SK-N-SH (cell line): ENCODE measurements around the gene PEPD. TPM values are rescaled to one million over a fixed set of nuclear protein-coding genes. Genes with fewer than 3 reads are reported as not detected.

Experiments
- CTCF ChIA-PET: fragments of 300-600, 350-600 bp; formaldehyde crosslinking; extraction: SDS; loops from one replicate; lab custom pipeline; 2021; lab: Yijun Ruan, JAX
- POLR2A ChIA-PET: fragments of 350-600 bp; sonication (Branson Sonifier 250); formaldehyde crosslinking; extraction: SDS; loops from one replicate; lab custom pipeline; 2020; ENCODE audit warnings: antibody characterized with exemption, inconsistent platforms; lab: Yijun Ruan, JAX
- DNase-seq: peaks from one replicate; pipeline ENCODE4 v3.0.0; 2012
- H2AFZ ChIP-seq: fragments of 200-600 bp; sonication (generic); 2 replicates; pipeline ENCODE4 v1.8.1; 2016; ENCODE audit warnings: antibody characterized with exemption, mild to moderate bottlenecking, low read depth
- H3F3A ChIP-seq: fragments of 200-600 bp; sonication (generic); replicated peaks from 2 replicates; pipeline ENCODE3; 2016; ENCODE audit warnings: antibody characterized with exemption, mild to moderate bottlenecking; ENCODE audit not compliant: insufficient read depth
- H3K27ac ChIP-seq, 2 experiments: fragments of 200-500 bp in 1 of 2; fragments of 200-600 bp in 1 of 2; sonication (Bioruptor generic) in 1 of 2; sonication (generic), shearing (Covaris generic) in 1 of 2; 2 replicates each; pipeline versions ENCODE4 v1.5.1 to v1.6.1; 2014 to 2016; ENCODE audit warnings: low read depth in 2 of 2, inconsistent platforms in 1 of 2, low read length in 1 of 2, mild to moderate bottlenecking in 1 of 2, mixed read lengths in 1 of 2
- H3K27me3 ChIP-seq: fragments of 200-600 bp; sonication (generic), shearing (Covaris generic); 2 replicates; pipeline ENCODE4 v1.6.1; 2016; ENCODE audit warnings: mixed run types; ENCODE audit not compliant: insufficient read depth
- H3K36me3 ChIP-seq, 2 experiments: fragments of 200-500 bp in 1 of 2; fragments of 200-600 bp in 1 of 2; sonication (Bioruptor generic) in 1 of 2; sonication (generic) in 1 of 2; replicated peaks in 1 of 2; 2 replicates each; pipeline versions ENCODE3 to v1.5.1; 2014 to 2016; ENCODE audit warnings: low read length in 1 of 2, mild to moderate bottlenecking in 1 of 2; ENCODE audit not compliant: insufficient read depth in 2 of 2, control insufficient read depth in 1 of 2
- H3K4me1 ChIP-seq, 2 experiments: fragments of 200-500 bp in 1 of 2; fragments of 200-600 bp in 1 of 2; sonication (Bioruptor generic) in 1 of 2; sonication (generic), shearing (Covaris generic) in 1 of 2; 2 replicates each; pipeline versions ENCODE4 v1.5.1 to v1.6.1; 2014 to 2016; ENCODE audit warnings: low read depth in 1 of 2, low read length in 1 of 2, mixed run types in 1 of 2; ENCODE audit not compliant: insufficient read depth in 2 of 2, control insufficient read depth in 1 of 2
- H3K4me2 ChIP-seq: fragments of 200-600 bp; sonication (generic), shearing (Covaris generic); 2 replicates; pipeline ENCODE4 v1.6.1; 2017; ENCODE audit warnings: mixed run types
- H3K4me3 ChIP-seq, 2 experiments: fragments of 200-500 bp in 1 of 2; fragments of 200-600 bp in 1 of 2; sonication (Bioruptor generic) in 1 of 2; sonication (generic), shearing (Covaris generic) in 1 of 2; 2 replicates each; pipeline versions ENCODE4 v1.5.1 to v1.8.1; 2014 to 2016; ENCODE audit warnings: low read depth in 2 of 2, inconsistent platforms in 1 of 2, low read length in 1 of 2, mild to moderate bottlenecking in 1 of 2, mixed read lengths in 1 of 2, moderate library complexity in 1 of 2
- H3K79me2 ChIP-seq: fragments of 200-600 bp; sonication (generic); 2 replicates; pipeline ENCODE4 v1.8.1; 2017; ENCODE audit warnings: mild to moderate bottlenecking; ENCODE audit not compliant: insufficient read depth
- H3K9ac ChIP-seq: fragments of 200-600 bp; sonication (generic); 2 replicates; pipeline ENCODE4 v1.6.1; 2017; ENCODE audit warnings: mixed run types
- H3K9me2 ChIP-seq: fragments of 200-600 bp; sonication (generic); 2 replicates; pipeline ENCODE4 v1.6.1; 2017; ENCODE audit warnings: mixed run types
- H3K9me3 ChIP-seq: fragments of 200-600 bp; sonication (generic); 2 replicates; pipeline ENCODE4 v1.6.1; 2017; ENCODE audit warnings: mixed run types, mild to moderate bottlenecking, moderate library complexity
- H4K20me1 ChIP-seq: fragments of 200-600 bp; sonication (generic); 2 replicates; pipeline ENCODE4 v1.6.1; 2017; ENCODE audit warnings: mild to moderate bottlenecking, mixed run types; ENCODE audit not compliant: insufficient read depth
- CTCF ChIP-seq: fragments of 200-600 bp; sonication (generic); IDR thresholded peaks from 2 replicates; pipeline ENCODE4 v1.6.1; 2017; ENCODE audit warnings: antibody characterized with exemption, mild to moderate bottlenecking, moderate library complexity
- ELF1 ChIP-seq: IDR thresholded peaks from 2 replicates; pipeline ENCODE4 v1.4.0; 2012
- FOXJ3 ChIP-seq: sonication (generic); formaldehyde crosslinking; IDR thresholded peaks from 2 replicates; pipeline ENCODE4 v1.5.1; 2020; ENCODE audit warnings: mild to moderate bottlenecking, missing genetic modification reagents
- IRF3 ChIP-seq: fragments of 150-350 bp; IDR thresholded peaks from 2 replicates; pipeline ENCODE4 v1.6.1; 2016; ENCODE audit warnings: mild to moderate bottlenecking, low read depth, low read length
- MEF2A ChIP-seq: IDR thresholded peaks from 2 replicates; pipeline ENCODE4 v1.4.0; 2012; ENCODE audit warnings: low read depth, borderline replicate concordance
- NRF1 ChIP-seq: IDR thresholded peaks from 2 replicates; pipeline ENCODE4 v1.6.1; 2012; ENCODE audit warnings: low read depth, mild to moderate bottlenecking, low read length
- RCOR1 ChIP-seq: fragments of 150-350 bp; IDR thresholded peaks from 2 replicates; pipeline ENCODE4 v1.6.1; 2017; ENCODE audit warnings: antibody characterized with exemption, low read length
- REST ChIP-seq: IDR thresholded peaks from 2 replicates; pipeline ENCODE4 v1.6.1; 2012; ENCODE audit warnings: mild to moderate bottlenecking, low read depth, low read length, moderate library complexity
- RFX5 ChIP-seq: IDR thresholded peaks from 2 replicates; pipeline ENCODE4 v1.6.1; 2012; ENCODE audit warnings: mild to moderate bottlenecking, improper control_type of control experiment, low read length
- TEAD4 ChIP-seq: IDR thresholded peaks from 2 replicates; pipeline ENCODE4 v1.4.0; 2012; ENCODE audit warnings: mild to moderate bottlenecking, borderline replicate concordance; ENCODE audit not compliant: insufficient read depth
- USF1 ChIP-seq: IDR thresholded peaks from 2 replicates; pipeline ENCODE4 v1.4.0; 2012; ENCODE audit warnings: low read depth, borderline replicate concordance
- USF2 ChIP-seq: fragments of 150-350 bp; IDR thresholded peaks from 2 replicates; pipeline ENCODE4 v1.6.1; 2017; ENCODE audit warnings: antibody characterized with exemption, low read length, low read depth, borderline replicate concordance
- WGBS: methylation state at CpG from one replicate; pipeline ENCODE4 v1.1.6; 2017; ENCODE audit warnings: low lambda C conversion rate; 5-methylcytosine and 5-hydroxymethylcytosine counted together
- polyA plus RNA-seq, 3 experiments: library from polyadenylated mRNA; depleted of rRNA; stranded (reverse); fragments of >200 nt; gene quantifications; 2 replicates each; pipeline ENCODE4 v1.2.3, GENCODE V29; 2012

Gene PEPD
- polyA plus RNA-seq, 1 of the 3 experiments (the other 2 are of a cell fraction): 88.9 TPM

- peaks cover 0 to 20% of the 10 kb centered on the region in 2 experiments; a peak in 2 of 4 replicates for H3K4me1 ChIP-seq
- no peaks in the 10 kb centered on the region for H3K27me3 ChIP-seq
- no peaks in the 10 kb centered on the region for H3K9me2 ChIP-seq
- 66% methylated on average over 5 of the region's 5 CpGs for WGBS
- H3K9ac ChIP-seq: no peak overlapping the region
- H3F3A ChIP-seq: no peaks in the 10 kb centered on the region
- ChIA-PET POLR2A (no interaction called here), CTCF (no interaction called here)
- DNase-seq: no peak
- no peak overlapping the region for H3K4me2 ChIP-seq
- TF ChIP-seq TEAD4 (no peak), USF2 (no peak), RCOR1 (no peak), MEF2A (no peak), RFX5 (no peak), ELF1 (no peak), REST (no peak), FOXJ3 (CRISPR knock-in tag) (no peak), CTCF (no peak), IRF3 (no peak), USF1 (no peak), NRF1 (no peak)
- no peaks in the 10 kb centered on the region for H3K9me3 ChIP-seq
- no peak overlapping the region for H2AFZ ChIP-seq
- H3K4me3 ChIP-seq: no peak overlapping the region
- no peaks in the 10 kb centered on the region for H4K20me1 ChIP-seq
- no peak overlapping the region for H3K27ac ChIP-seq
- peaks cover 19% of the 10 kb centered on the region; the same call in 1 of the 2 replicates for H3K79me2 ChIP-seq
- H3K36me3 ChIP-seq: no peaks in the 10 kb centered on the region
Observed at GRCh38 chr19:33518541-33518940, 3.0 kb downstream of the PEPD start.
